RWPE1 (cell line): ENCODE data around the gene LARGE1.

Source experiments
- CTCF ChIA-PET: fragments of 350-600 bp; sonication (Branson Sonifier 250); formaldehyde crosslinking; extraction: SDS; loops from one replicate; lab custom pipeline; 2021; lab: Yijun Ruan, JAX
- POLR2A ChIA-PET: fragments of 400-600 bp; formaldehyde crosslinking; extraction: SDS; loops from one replicate; lab custom pipeline; 2020; ENCODE audit warnings: antibody characterized with exemption; ENCODE audit not compliant: low non-redundant PET; lab: Yijun Ruan, JAX
- DNase-seq: peaks from one replicate; pipeline ENCODE4 v3.0.0; 2012; ENCODE audit warnings: low spot score
- H3K27ac ChIP-seq: fragments of 450-650 bp; 2 replicates; pipeline ENCODE4 v1.5.1; 2017
- TF ChIP-seq, protein P1 (sequence below): fragments of 450-650 bp; conservative IDR thresholded peaks from 2 replicates; pipeline ENCODE4 v1.5.1; 2017; ENCODE audit warnings: low read depth, mild to moderate bottlenecking

The LARGE1 gene

DNA sequence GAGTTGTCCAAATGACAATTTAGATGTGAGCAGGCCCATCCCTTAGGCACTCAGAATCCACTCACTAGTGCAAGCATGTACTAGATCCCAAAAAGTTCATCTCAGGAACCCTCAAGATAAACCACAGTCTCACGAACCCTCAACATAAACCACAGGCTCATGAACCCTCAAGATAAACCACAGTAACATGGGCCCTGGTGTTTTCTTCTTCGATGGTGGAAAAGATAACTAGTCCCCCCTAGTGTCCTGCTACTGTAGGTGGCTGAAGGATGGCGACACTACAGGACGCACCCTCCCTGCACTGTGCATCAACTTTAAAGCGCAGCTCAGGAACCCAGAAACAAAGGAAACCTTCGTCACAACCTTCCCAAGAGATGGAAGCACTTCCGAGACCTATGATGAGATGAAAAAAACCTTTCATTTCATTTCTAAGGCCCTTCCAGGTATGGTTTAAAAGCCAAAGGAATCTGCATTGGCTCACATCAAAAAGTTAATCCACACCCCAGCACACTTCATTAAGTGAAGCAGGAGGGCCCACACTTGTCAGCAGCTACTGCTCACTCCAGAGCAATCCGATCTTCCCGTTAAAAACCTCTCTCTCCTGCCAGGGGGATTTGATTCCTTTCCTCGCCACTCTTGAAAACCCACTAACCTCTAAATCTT is 2.4 kb downstream of the LARGE1 start:
- ChIA-PET CTCF (no interaction called here), POLR2A (no interaction called here)
- no peak overlapping the region for H3K27ac ChIP-seq
- DNase-seq, result no peak
- TF ChIP-seq, protein P1, sequence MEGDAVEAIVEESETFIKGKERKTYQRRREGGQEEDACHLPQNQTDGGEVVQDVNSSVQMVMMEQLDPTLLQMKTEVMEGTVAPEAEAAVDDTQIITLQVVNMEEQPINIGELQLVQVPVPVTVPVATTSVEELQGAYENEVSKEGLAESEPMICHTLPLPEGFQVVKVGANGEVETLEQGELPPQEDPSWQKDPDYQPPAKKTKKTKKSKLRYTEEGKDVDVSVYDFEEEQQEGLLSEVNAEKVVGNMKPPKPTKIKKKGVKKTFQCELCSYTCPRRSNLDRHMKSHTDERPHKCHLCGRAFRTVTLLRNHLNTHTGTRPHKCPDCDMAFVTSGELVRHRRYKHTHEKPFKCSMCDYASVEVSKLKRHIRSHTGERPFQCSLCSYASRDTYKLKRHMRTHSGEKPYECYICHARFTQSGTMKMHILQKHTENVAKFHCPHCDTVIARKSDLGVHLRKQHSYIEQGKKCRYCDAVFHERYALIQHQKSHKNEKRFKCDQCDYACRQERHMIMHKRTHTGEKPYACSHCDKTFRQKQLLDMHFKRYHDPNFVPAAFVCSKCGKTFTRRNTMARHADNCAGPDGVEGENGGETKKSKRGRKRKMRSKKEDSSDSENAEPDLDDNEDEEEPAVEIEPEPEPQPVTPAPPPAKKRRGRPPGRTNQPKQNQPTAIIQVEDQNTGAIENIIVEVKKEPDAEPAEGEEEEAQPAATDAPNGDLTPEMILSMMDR, result no peak

- no peak overlapping the region for H3K27ac ChIP-seq
- CTCF ChIA-PET, result no interaction called here
- POLR2A ChIA-PET, result no interaction called here
- TF ChIP-seq, protein P1, result no peak
- no peak for DNase-seq
Measured at GRCh38 chr22:33914699-33915098, 5.6 kb downstream of the LARGE1 start.

- ChIA-PET POLR2A (no interaction called here), CTCF (no interaction called here)
- TF ChIP-seq, protein P1, result no peak
- H3K27ac ChIP-seq, result no peak overlapping the region
- DNase-seq, result no peak
Measured at GRCh38 chr22:33914131-33914530, 6.1 kb downstream of the LARGE1 start.

DNA sequence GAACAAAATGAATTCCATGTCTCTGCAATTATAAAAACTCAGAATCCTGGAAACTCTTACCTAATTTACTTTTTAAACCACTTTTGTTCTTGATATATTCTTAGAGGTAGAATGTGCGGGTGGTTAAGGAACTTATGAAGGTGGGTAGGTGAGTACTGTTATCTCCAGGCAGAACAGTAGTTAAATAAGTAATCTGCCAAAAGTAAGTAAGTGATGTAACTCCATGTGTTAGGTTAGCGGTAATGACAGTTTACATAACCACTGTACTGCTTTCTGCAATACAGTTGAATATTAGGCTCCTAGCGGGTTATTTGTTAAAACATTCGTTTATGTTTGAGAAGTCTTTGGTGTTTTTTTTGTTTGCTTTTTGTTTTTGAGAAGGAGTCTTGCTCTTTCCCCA is 7.1 kb downstream of the LARGE1 start:
- DNase-seq, result no peak
- ChIA-PET CTCF (no interaction called here), POLR2A (no interaction called here)
- TF ChIP-seq, protein P1, result no peak
- H3K27ac ChIP-seq, result no peak overlapping the region

DNA sequence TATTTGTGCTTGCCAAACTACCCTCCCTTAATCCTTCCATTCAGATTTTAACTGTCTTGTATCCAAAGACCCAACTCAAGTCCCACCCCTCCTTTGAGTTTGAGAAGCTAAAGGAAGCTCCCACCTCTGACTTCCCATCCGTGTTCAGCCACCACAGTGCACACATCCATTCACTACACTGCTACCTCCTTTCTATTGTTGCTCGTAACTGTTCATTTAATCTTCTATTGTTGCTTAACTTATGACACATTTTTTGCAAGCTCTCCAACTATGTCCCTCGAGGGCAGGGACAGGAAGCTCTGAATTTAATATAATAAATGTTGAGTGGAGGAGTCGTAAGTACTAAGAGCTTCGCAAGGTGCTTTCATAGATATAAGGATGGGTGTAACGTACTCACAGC is 10.4 kb downstream of the LARGE1 start:
- TF ChIP-seq, protein P1, result no peak
- CTCF ChIA-PET, result no interaction called here
- no peak overlapping the region for H3K27ac ChIP-seq
- no peak for DNase-seq
- POLR2A ChIA-PET, result no interaction called here

- H3K27ac ChIP-seq, result no peak overlapping the region
- DNase-seq, result no peak
- TF ChIP-seq, protein P1, result no peak
- POLR2A ChIA-PET, result no interaction called here
- CTCF ChIA-PET, result no interaction called here
Measured at GRCh38 chr22:33909075-33909458, 11.2 kb downstream of the LARGE1 start.
